Neuronal stem cell (in vitro differentiated cells): ENCODE data around the gene DNAJC6.

ENCODE experiments used
- DNase-seq: peaks from one replicate; pipeline ENCODE4 v3.0.0-alpha.2; 2013; ENCODE audit warnings: low spot score
- H2AFZ ChIP-seq: one replicate; pipeline ENCODE4 v1.6.1; 2013; ENCODE audit warnings: mild to moderate bottlenecking, low read length, inconsistent platforms
- H2AK5ac ChIP-seq: 2 replicates; pipeline ENCODE4 v1.6.1; 2013; ENCODE audit warnings: low read depth, mild to moderate bottlenecking, inconsistent platforms, low read length, moderate library complexity, mixed read lengths
- H2BK120ac ChIP-seq: 2 replicates; pipeline ENCODE4 v1.6.1; 2013; ENCODE audit warnings: low read depth, mild to moderate bottlenecking, inconsistent platforms, low read length, moderate library complexity, mixed read lengths
- H2BK12ac ChIP-seq: one replicate; pipeline ENCODE4 v1.6.1; 2013; ENCODE audit warnings: low read length, inconsistent platforms
- H2BK15ac ChIP-seq: 2 replicates; pipeline ENCODE4 v1.6.1; 2013; ENCODE audit warnings: mild to moderate bottlenecking, low read length, inconsistent platforms, mixed read lengths
- H2BK5ac ChIP-seq: one replicate; pipeline ENCODE4 v1.6.1; 2013; ENCODE audit warnings: inconsistent platforms, mild to moderate bottlenecking, low read length, moderate library complexity
- H3K14ac ChIP-seq: one replicate; pipeline ENCODE4 v1.6.1; 2013; ENCODE audit warnings: low read length, inconsistent platforms
- H3K18ac ChIP-seq: 2 replicates; pipeline ENCODE4 v1.6.1; 2013; ENCODE audit warnings: low read length, inconsistent platforms
- H3K23ac ChIP-seq: 2 replicates; pipeline ENCODE4 v1.6.1; 2013; ENCODE audit warnings: low read depth, mild to moderate bottlenecking, mixed read lengths, low read length, inconsistent platforms; ENCODE audit not compliant: poor library complexity
- H3K27ac ChIP-seq: replicated peaks from 3 replicates; pipeline ENCODE4 v1.5.1; 2013; ENCODE audit warnings: low read length, inconsistent platforms
- H3K27me3 ChIP-seq, 3 experiments: 2 replicates each; pipeline ENCODE4 v1.6.1; 2013; ENCODE audit warnings: low read length in 3 of 3, mild to moderate bottlenecking in 2 of 3, inconsistent platforms in 1 of 3, low read depth in 1 of 3, mixed read lengths in 1 of 3, moderate library complexity in 1 of 3; ENCODE audit not compliant: control insufficient read depth in 3 of 3, insufficient read depth in 3 of 3
- H3K36me3 ChIP-seq, 2 donors: replicated peaks in 1 of 2; 2 replicates each; pipeline ENCODE4 v1.6.1; 2013; ENCODE audit warnings: low read length in 2 of 2; ENCODE audit not compliant: control insufficient read depth in 2 of 2, insufficient read depth in 2 of 2
- H3K4ac ChIP-seq: 2 replicates; pipeline ENCODE4 v1.6.1; 2013; ENCODE audit warnings: inconsistent platforms, mild to moderate bottlenecking, low read length, moderate library complexity
- H3K4me1 ChIP-seq, 2 donors: 1 replicate in 1 of 2; 2 replicates in 1 of 2; pipeline ENCODE4 v1.6.1; 2013; ENCODE audit warnings: low read length in 2 of 2, low read depth in 1 of 2; ENCODE audit not compliant: control insufficient read depth in 2 of 2, insufficient read depth in 1 of 2
- H3K4me2 ChIP-seq: one replicate; pipeline ENCODE4 v1.6.1; 2013; ENCODE audit warnings: mild to moderate bottlenecking, low read length, inconsistent platforms; ENCODE audit not compliant: insufficient read depth, poor library complexity, severe bottlenecking
- H3K4me3 ChIP-seq, 2 donors: 2 replicates each; pipeline ENCODE4 v1.5.1; 2013; ENCODE audit warnings: low read length in 2 of 2, mild to moderate bottlenecking in 2 of 2, inconsistent platforms in 1 of 2, moderate library complexity in 1 of 2
- H3K79me1 ChIP-seq: one replicate; pipeline ENCODE4 v1.6.1; 2013; ENCODE audit warnings: low read depth, mild to moderate bottlenecking, inconsistent platforms, low read length, moderate library complexity
- H3K9ac ChIP-seq: one replicate; pipeline ENCODE4 v1.6.1; 2013; ENCODE audit warnings: mild to moderate bottlenecking, low read depth, low read length, inconsistent platforms; ENCODE audit not compliant: poor library complexity
- H3K9me3 ChIP-seq, 2 donors: replicated peaks in 1 of 2; 2 replicates each; pipeline versions ENCODE3 to v1.6.1; 2013; ENCODE audit warnings: low read length in 2 of 2, mild to moderate bottlenecking in 2 of 2, inconsistent platforms in 1 of 2, low read depth in 1 of 2, mixed read lengths in 1 of 2, moderate library complexity in 1 of 2; ENCODE audit not compliant: control insufficient read depth in 2 of 2, insufficient read depth in 1 of 2
- H4K8ac ChIP-seq: one replicate; pipeline ENCODE4 v1.6.1; 2013; ENCODE audit warnings: low read depth, mild to moderate bottlenecking, inconsistent platforms, low read length, moderate library complexity
- H4K91ac ChIP-seq: one replicate; pipeline ENCODE4 v1.6.1; 2013; ENCODE audit warnings: low read length, low read depth, mild to moderate bottlenecking, inconsistent platforms; ENCODE audit not compliant: poor library complexity
- WGBS, 2 donors: extraction: QIAGEN DNeasy Blood & Tissue Kit; methylation state at CpG; one replicate each; pipeline ENCODE4 v1.1.7; 2013; ENCODE audit warnings: missing lambda C conversion rate in 2 of 2, mixed read lengths in 1 of 2; ENCODE audit not compliant: insufficient read length in 2 of 2, insufficient replicate concordance in 1 of 2; ENCODE audit errors: extremely low coverage in 2 of 2; 5-methylcytosine and 5-hydroxymethylcytosine counted together

DNAJC6 gene

GRCh38 chr1:65277605-65278347 lies 31.6 kb upstream of the DNAJC6 start:
- H4K91ac ChIP-seq = no peak overlapping the region
- no CpG with 5 or more reads among the region's 10 CpGs for WGBS, 2 donors
- no peak overlapping the region for H4K8ac ChIP-seq
- H2AK5ac ChIP-seq = no peak overlapping the region
- H2BK5ac ChIP-seq = no peak overlapping the region
- no peak overlapping the region for H3K14ac ChIP-seq
- DNase-seq = no peak
- peaks cover 0 to 25% of the 10 kb centered on the region in 2 donors for H3K4me1 ChIP-seq
- no peak overlapping the region for H2BK15ac ChIP-seq
- no peak overlapping the region for H2AFZ ChIP-seq
- H3K27ac ChIP-seq = no peak overlapping the region
- H2BK120ac ChIP-seq = no peak overlapping the region
- no peak overlapping the region for H3K23ac ChIP-seq
- no peak overlapping the region for H3K4ac ChIP-seq
- no peak overlapping the region for H3K4me2 ChIP-seq
- no peaks in the 10 kb centered on the region for H3K79me1 ChIP-seq
- no peaks in the 10 kb centered on the region for H3K36me3 ChIP-seq
- H3K18ac ChIP-seq = peak overlapping the region; percentile 8
- H2BK12ac ChIP-seq = no peak overlapping the region
- peaks cover 0 to 20% (median 0%) of the 10 kb centered on the region in 3 experiments for H3K27me3 ChIP-seq
- no peaks in the 10 kb centered on the region for H3K9me3 ChIP-seq
- H3K4me3 ChIP-seq = no peak overlapping the region
- no peak overlapping the region for H3K9ac ChIP-seq

DNA sequence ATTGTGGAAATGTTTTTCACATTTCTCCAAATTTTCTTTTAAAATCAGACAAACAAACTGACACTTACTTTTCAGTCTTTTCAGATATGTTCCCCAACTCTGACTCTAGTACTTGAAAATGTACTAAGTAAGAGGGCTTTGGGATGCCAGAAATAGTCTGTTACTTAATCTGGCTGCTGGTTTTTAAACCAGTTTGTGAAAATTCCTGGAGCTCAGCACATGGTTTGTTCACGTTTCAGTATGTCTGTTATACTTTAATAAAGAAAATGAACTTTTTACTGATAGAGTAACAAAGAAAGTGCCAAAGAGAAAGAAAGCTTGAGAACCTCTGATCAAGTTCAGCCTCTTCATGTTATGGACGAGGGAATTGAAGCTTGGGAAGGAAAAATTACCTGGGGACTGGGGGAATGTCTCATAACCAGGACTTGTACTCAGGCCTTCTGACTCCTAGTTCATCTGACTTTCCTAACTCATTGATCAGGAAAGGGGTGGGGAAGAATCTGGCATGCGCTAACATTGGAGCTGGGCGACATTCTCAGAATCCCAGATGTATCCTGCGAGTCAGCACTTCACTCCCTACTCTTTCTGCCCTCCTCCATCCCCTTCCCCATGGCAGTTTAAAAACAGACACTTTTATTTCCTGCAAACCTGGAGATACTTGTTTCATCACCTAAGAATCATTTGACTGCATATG lies 30.8 kb upstream of the DNAJC6 start:
- H3K4me2 ChIP-seq = peak overlapping the region; percentile 38
- no peak overlapping the region for H3K14ac ChIP-seq
- H3K36me3 ChIP-seq = no peaks in the 10 kb centered on the region
- no peak overlapping the region for H3K4ac ChIP-seq
- no peak overlapping the region for H3K18ac ChIP-seq
- no peak overlapping the region for H2AFZ ChIP-seq
- no peaks in the 10 kb centered on the region for H3K9me3 ChIP-seq
- no peak for DNase-seq
- peak overlapping the region; percentile 46 for H3K27ac ChIP-seq
- H4K91ac ChIP-seq = no peak overlapping the region
- H3K23ac ChIP-seq = no peak overlapping the region
- no peak overlapping the region for H2BK120ac ChIP-seq
- peaks cover 0 to 25% of the 10 kb centered on the region in 2 donors for H3K4me1 ChIP-seq
- H3K79me1 ChIP-seq = no peaks in the 10 kb centered on the region
- no peak overlapping the region for H3K4me3 ChIP-seq
- H2BK5ac ChIP-seq = no peak overlapping the region
- no peak overlapping the region for H2BK15ac ChIP-seq
- WGBS, 2 donors = no CpG with 5 or more reads among the region's 5 CpGs
- H3K9ac ChIP-seq = no peak overlapping the region
- peaks cover 0 to 20% (median 0%) of the 10 kb centered on the region in 3 experiments for H3K27me3 ChIP-seq
- H2AK5ac ChIP-seq = no peak overlapping the region
- no peak overlapping the region for H2BK12ac ChIP-seq
- H4K8ac ChIP-seq = no peak overlapping the region

DNA sequence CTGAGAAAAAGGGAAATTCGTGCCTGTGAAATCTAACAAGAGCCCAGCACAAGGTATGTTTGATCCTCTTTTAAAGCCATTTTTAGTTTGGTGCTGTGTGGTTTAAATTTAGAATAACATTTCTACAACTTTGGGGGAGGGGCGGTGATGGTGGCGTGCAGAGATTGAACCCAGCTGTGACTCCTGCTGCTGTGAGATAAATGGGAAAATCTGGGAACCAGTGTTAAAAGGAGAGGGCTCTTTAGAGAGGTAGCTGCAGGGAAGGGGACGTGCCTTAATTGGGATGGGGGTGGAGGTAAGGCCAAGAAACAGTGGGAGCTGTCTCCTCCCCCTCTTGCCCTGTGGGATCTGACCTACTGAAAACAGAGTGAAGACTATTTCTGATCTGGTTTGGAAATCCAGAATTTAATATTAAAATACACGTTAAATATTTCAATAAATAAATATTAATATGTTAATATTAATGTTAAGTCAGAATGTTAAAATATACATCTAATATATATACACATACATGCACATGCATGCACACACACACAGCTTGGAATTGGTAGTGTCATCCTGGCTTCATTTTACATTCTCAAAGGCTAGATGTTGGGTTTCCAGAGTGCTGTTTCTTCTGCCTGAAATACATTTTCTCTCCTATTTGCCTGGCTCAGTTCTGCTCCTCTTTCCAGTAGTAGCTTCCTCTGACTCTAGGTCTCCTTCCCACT lies 30.1 kb upstream of the DNAJC6 start:
- Histone ChIP-seq H2AFZ (no peak overlapping the region), H3K27ac (peak overlapping the region; percentile 46), H3K18ac (no peak overlapping the region), H3K36me3 (no peaks in the 10 kb centered on the region), H3K9me3 (no peaks in the 10 kb centered on the region), H4K91ac (no peak overlapping the region), H2BK12ac (no peak overlapping the region), H2BK120ac (no peak overlapping the region), H3K23ac (no peak overlapping the region), H3K79me1 (no peaks in the 10 kb centered on the region), H2BK5ac (no peak overlapping the region), H3K14ac (no peak overlapping the region), H3K4me1 (peaks cover 0 to 25% of the 10 kb centered on the region in 2 donors), H3K4me2 (peak overlapping the region; percentile 38), H3K9ac (no peak overlapping the region), H3K4me3 (no peak overlapping the region), H3K27me3 (peaks cover 0 to 20% (median 0%) of the 10 kb centered on the region in 3 experiments), H2BK15ac (no peak overlapping the region), H4K8ac (no peak overlapping the region), H2AK5ac (no peak overlapping the region), H3K4ac (no peak overlapping the region)
- DNase-seq = no peak
- WGBS, 2 donors = no CpG with 5 or more reads among the region's 5 CpGs

GRCh38 chr1:65281846-65282245 lies 27.5 kb upstream of the DNAJC6 start:
- peaks cover 0 to 12% (median 0%) of the 10 kb centered on the region in 3 experiments for H3K27me3 ChIP-seq
- H2AFZ ChIP-seq = no peak overlapping the region
- no CpG with 5 or more reads among the region's 6 CpGs for WGBS, 2 donors

More at GRCh38 chr1:65281846-65282245, 27.5 kb upstream of the DNAJC6 start:
- H3K4ac ChIP-seq = no peak overlapping the region
- H3K18ac ChIP-seq = no peak overlapping the region
- no peak overlapping the region for H3K4me3 ChIP-seq
- H2BK5ac ChIP-seq = no peak overlapping the region
- H3K4me1 ChIP-seq = peaks cover 0 to 19% of the 10 kb centered on the region in 2 donors
- no peak overlapping the region for H3K4me2 ChIP-seq
- no peak overlapping the region for H3K9ac ChIP-seq
- no peak overlapping the region for H2BK120ac ChIP-seq
- no peaks in the 10 kb centered on the region for H3K36me3 ChIP-seq
- H2AK5ac ChIP-seq = no peak overlapping the region
- H3K9me3 ChIP-seq = no peaks in the 10 kb centered on the region
- no peak overlapping the region for H3K23ac ChIP-seq
- H4K91ac ChIP-seq = no peak overlapping the region
- H3K27ac ChIP-seq = no peak overlapping the region
- H2BK15ac ChIP-seq = no peak overlapping the region
- no peak overlapping the region for H2BK12ac ChIP-seq
- no peaks in the 10 kb centered on the region for H3K79me1 ChIP-seq
- no peak overlapping the region for H4K8ac ChIP-seq
- no peak for DNase-seq
- H3K14ac ChIP-seq = no peak overlapping the region
